K562 (cell line): ENCODE measurements around the gene STK24. TPM values are rescaled to one million over a fixed set of nuclear protein-coding genes. Genes with fewer than 3 reads are reported as not detected.

ENCODE experiments used
- ATAC-seq: fragments of 200-7000 bp; cut with Tn5 transposase; 3 replicates; pipeline ENCODE4 v1.9.1; 2020; ENCODE audit warnings: moderate library complexity
- BruUV-seq: library from RNA; stranded (reverse); fragments of 400-500 nt; replicated peaks from 2 replicates; lab custom pipeline; 2021; lab: Mats Ljungman, UMichigan
- CTCF ChIA-PET: fragments of 300-600 bp; formaldehyde crosslinking; extraction: SDS; loops from one replicate; lab custom pipeline; 2021; ENCODE audit warnings: low intra/inter-chr PET ratio; lab: Yijun Ruan, JAX
- POLR2A ChIA-PET: fragments of 300-600, 350-650 bp; sonication (Branson Sonifier 250); formaldehyde crosslinking; extraction: SDS; loops from one replicate; lab custom pipeline; 2021; ENCODE audit warnings: antibody characterized with exemption, inconsistent platforms; lab: Yijun Ruan, JAX
- DNase-seq, 4 experiments: peaks; one replicate each; pipeline versions ENCODE4 v3.0.0 to v3.0.0-alpha.2; 2011 to 2018; ENCODE audit warnings: low spot score in 3 of 4, mixed read lengths in 3 of 4; ENCODE audit errors: extremely low read depth in 1 of 4
- FAIRE-seq: peaks from 2 replicates; lab custom pipeline; 2011; peaks lifted over from hg19 to GRCh38; lab: Jason Lieb, UNC
- H2AFZ ChIP-seq: 2 replicates; pipeline ENCODE4 v1.6.0; 2011; ENCODE audit warnings: low read depth, low read length, control low read depth, inconsistent platforms
- H3K27ac ChIP-seq: fragments of 200-600 bp; 3 replicates; pipeline ENCODE4 v1.8.0; 2011; ENCODE audit warnings: low read depth, mild to moderate bottlenecking, control low read depth, inconsistent platforms, low read length, moderate library complexity, mixed read lengths; ENCODE audit errors: extremely low read depth
- H3K27me3 ChIP-seq, 2 experiments: fragments of 300-600 bp in 1 of 2; 2 replicates in 1 of 2; 3 replicates in 1 of 2; pipeline versions ENCODE4 v1.6.0 to v1.8.0; 2011; ENCODE audit warnings: inconsistent platforms in 2 of 2, low read length in 2 of 2, mild to moderate bottlenecking in 1 of 2, mixed read lengths in 1 of 2, moderate library complexity in 1 of 2; ENCODE audit not compliant: control insufficient read depth in 2 of 2, insufficient read depth in 2 of 2
- H3K36me3 ChIP-seq: fragments of 300-600 bp; 3 replicates; pipeline ENCODE4 v1.8.0; 2011; ENCODE audit warnings: mild to moderate bottlenecking, low read length, inconsistent platforms; ENCODE audit not compliant: control insufficient read depth, insufficient read depth
- H3K4me1 ChIP-seq, 2 experiments: fragments of 200-600 bp in 1 of 2; replicated peaks in 1 of 2; 2 replicates in 1 of 2; 3 replicates in 1 of 2; pipeline versions ENCODE4 v1.5.1 to v1.8.0; 2011; ENCODE audit warnings: inconsistent platforms in 2 of 2, low read length in 2 of 2, mild to moderate bottlenecking in 1 of 2, mixed read lengths in 1 of 2, moderate library complexity in 1 of 2; ENCODE audit not compliant: control insufficient read depth in 2 of 2, insufficient read depth in 2 of 2
- H3K4me2 ChIP-seq: 2 replicates; pipeline ENCODE4 v1.6.1; 2011; ENCODE audit warnings: low read length, control low read depth, inconsistent platforms, mixed read lengths; ENCODE audit not compliant: insufficient read depth
- H3K4me3 ChIP-seq: fragments of 200-600 bp; sonication (generic), shearing (Covaris generic); 2 replicates; pipeline ENCODE4 v1.5.1; 2016; ENCODE audit warnings: control low read depth, inconsistent platforms
- H3K79me2 ChIP-seq: fragments of 200-600 bp; 3 replicates; pipeline ENCODE4 v1.8.0; 2011; ENCODE audit warnings: low read length, inconsistent platforms; ENCODE audit not compliant: control insufficient read depth, insufficient read depth
- H3K9ac ChIP-seq, 2 experiments: 2 replicates each; pipeline versions ENCODE4 v1.6.0 to v1.6.1; 2011; ENCODE audit warnings: low read depth in 2 of 2, low read length in 2 of 2, control low read depth in 1 of 2, inconsistent platforms in 1 of 2, mild to moderate bottlenecking in 1 of 2, mixed read lengths in 1 of 2; ENCODE audit not compliant: insufficient read depth in 1 of 2
- H3K9me1 ChIP-seq: one replicate; pipeline ENCODE4 v1.6.0; 2011; ENCODE audit warnings: inconsistent platforms, mild to moderate bottlenecking, low read length, moderate library complexity; ENCODE audit not compliant: control insufficient read depth, insufficient read depth
- H3K9me3 ChIP-seq: replicated peaks from 2 replicates; pipeline ENCODE4 v1.5.1; 2011; ENCODE audit warnings: low read depth, low read length, inconsistent platforms; ENCODE audit not compliant: control insufficient read depth, insufficient read depth
- H4K20me1 ChIP-seq: replicated peaks from 2 replicates; pipeline ENCODE4 v1.6.1; 2011; ENCODE audit warnings: low read length, inconsistent platforms, mixed read lengths; ENCODE audit not compliant: control insufficient read depth, insufficient read depth
- CCNT2 ChIP-seq: IDR thresholded peaks from 2 replicates; pipeline ENCODE4 v1.6.1; 2011; ENCODE audit warnings: borderline replicate concordance, low read depth, mild to moderate bottlenecking, moderate library complexity, mixed read lengths, low read length; ENCODE audit not compliant: insufficient read length; ENCODE audit errors: extremely low read depth
- HLTF ChIP-seq: fragments of 450-650 bp; IDR thresholded peaks from 2 replicates; pipeline ENCODE4 v1.6.1; 2016
- HMBOX1 ChIP-seq: sonication (generic); IDR thresholded peaks from 2 replicates; pipeline ENCODE4 v1.6.1; 2016
- HNRNPUL1 ChIP-seq: fragments of 200-400 bp; formaldehyde crosslinking; IDR thresholded peaks from 2 replicates; pipeline ENCODE4 v1.6.1; 2017; ENCODE audit warnings: low read length
- HOXB6 ChIP-seq: fragments of 250-450 bp; sonication (Bioruptor Pico); IDR thresholded peaks from 2 replicates; pipeline ENCODE4 v1.5.1; 2022; ENCODE audit warnings: mild to moderate bottlenecking, borderline replicate concordance
- JUND ChIP-seq, 2 experiments: IDR thresholded peaks; 2 replicates in 1 of 2; 3 replicates in 1 of 2; pipeline ENCODE4 v1.6.1; 2011; ENCODE audit warnings: borderline replicate concordance in 2 of 2, low read depth in 2 of 2, low read length in 2 of 2, improper control_type of control experiment in 1 of 2, missing biosample characterization in 1 of 2, missing genetic modification characterization in 1 of 2, missing genetic modification reagents in 1 of 2
- KAT2B ChIP-seq: IDR thresholded peaks from one replicate; pipeline ENCODE4 v1.6.1; 2012; ENCODE audit warnings: low read depth, mild to moderate bottlenecking, control low read depth, inconsistent platforms, low read length, moderate library complexity
- NONO ChIP-seq, 2 experiments: fragments of 200-400 bp in 1 of 2; fragments of 450-650 bp in 1 of 2; formaldehyde crosslinking in 1 of 2; IDR thresholded peaks; 2 replicates each; pipeline ENCODE4 v1.6.1; 2017; ENCODE audit warnings: low read depth in 2 of 2, mild to moderate bottlenecking in 2 of 2, moderate library complexity in 2 of 2, low read length in 1 of 2
- NRF1 ChIP-seq, 2 experiments: fragments of 450-650 bp; IDR thresholded peaks in 1 of 2; conservative IDR thresholded peaks in 1 of 2; 2 replicates each; pipeline ENCODE4 v1.6.1; 2014; ENCODE audit warnings: mild to moderate bottlenecking in 2 of 2
- POLR2A ChIP-seq: fragments of 450-650 bp; conservative IDR thresholded peaks from 2 replicates; pipeline ENCODE4 v1.6.1; 2016
- POLR3G ChIP-seq: IDR thresholded peaks from 2 replicates; pipeline ENCODE4 v1.6.1; 2011; ENCODE audit not compliant: insufficient read length, insufficient replicate concordance; ENCODE audit errors: extremely low read depth
- RBM39 ChIP-seq: fragments of 200-400 bp; formaldehyde crosslinking; optimal IDR thresholded peaks from 2 replicates; pipeline ENCODE3; 2018; ENCODE audit warnings: low read depth, low read length
- ZC3H11A ChIP-seq: IDR thresholded peaks from 2 replicates; pipeline ENCODE4 v1.6.1; 2012; ENCODE audit warnings: low read depth, low read length, improper control_type of control experiment
- ZNF444 ChIP-seq: fragments of 250-450 bp; sonication (Bioruptor Pico); IDR thresholded peaks from 2 replicates; pipeline ENCODE4 v1.4.0; 2020; ENCODE audit warnings: mild to moderate bottlenecking, moderate library complexity
- WGBS: fragments of 100-300 bp; shearing (Covaris generic); methylation state at CpG from one replicate; pipeline ENCODE4 v1.1.6; 2016; ENCODE audit warnings: low coverage, mixed read lengths; ENCODE audit not compliant: insufficient coverage; ENCODE audit errors: missing lambda C conversion rate; 5-methylcytosine and 5-hydroxymethylcytosine counted together
- in situ Hi-C: fragments of 300-500 bp; cut with MboI; formaldehyde crosslinking; loops from 4 replicates; pipeline ENCODE4 v1.15.0; 2018; ENCODE audit warnings: inconsistent platforms, mixed read lengths
- intact Hi-C: fragments of 100-400 bp; cut with micrococcal nuclease; formaldehyde crosslinking; loops from 2 replicates; pipeline ENCODE4 v1.14.2; 2022
- polyA plus RNA-seq, 8 experiments: library from polyadenylated mRNA; depleted of rRNA in 4 of 8; stranded (reverse) in 5 of 8; unstranded in 3 of 8; fragments of >200 nt; fragmentation: Nextera tagmentation in 2 of 8; fragmentation: Illumina TruSeq in 1 of 8; extraction: Ambion mirVana in 2 of 8; extraction: Trizol in 1 of 8; gene quantifications; 2 replicates each; pipeline versions ENCODE4 v1.2.1 to v1.2.3, GENCODE V29; 2011 to 2014; ENCODE audit warnings: inconsistent platforms in 1 of 8, missing spikeins in 1 of 8
- total RNA-seq, 7 experiments: library from RNA; depleted of rRNA in 6 of 7; stranded (reverse); fragments of >200 nt in 6 of 7; fragmentation: Illumina TruSeq in 2 of 7; extraction: Trizol in 2 of 7; gene quantifications; 2 replicates each; pipeline versions ENCODE4 v1.2.1 to v1.2.3, GENCODE V29; 2011 to 2021; ENCODE audit warnings: low replicate concordance in 1 of 7
- TF ChIP-seq, protein P1 (sequence below): conservative IDR thresholded peaks from 2 replicates; pipeline ENCODE4 v1.6.1; 2011; ENCODE audit warnings: low read depth, mild to moderate bottlenecking, low read length; ENCODE audit not compliant: control insufficient read depth
- TF ChIP-seq, protein P2 (sequence below), 2 experiments: IDR thresholded peaks; 2 replicates each; pipeline ENCODE4 v1.6.1; 2012; ENCODE audit warnings: improper control_type of control experiment in 2 of 2, low read depth in 2 of 2, low read length in 2 of 2, borderline replicate concordance in 1 of 2
- TF ChIP-seq, protein P3 (sequence below): fragments of 250-450 bp; sonication (Bioruptor Pico); IDR thresholded peaks from 2 replicates; pipeline ENCODE4 v1.8.0; 2022; ENCODE audit warnings: inconsistent platforms

STK24 gene
- total and polyA plus RNA-seq, 9 of the 15 experiments (the other 6 are each of a cell fraction or from before 2014, with no cell fraction given) = 3.8 to 78.4 (median 28.2) TPM

DNA sequence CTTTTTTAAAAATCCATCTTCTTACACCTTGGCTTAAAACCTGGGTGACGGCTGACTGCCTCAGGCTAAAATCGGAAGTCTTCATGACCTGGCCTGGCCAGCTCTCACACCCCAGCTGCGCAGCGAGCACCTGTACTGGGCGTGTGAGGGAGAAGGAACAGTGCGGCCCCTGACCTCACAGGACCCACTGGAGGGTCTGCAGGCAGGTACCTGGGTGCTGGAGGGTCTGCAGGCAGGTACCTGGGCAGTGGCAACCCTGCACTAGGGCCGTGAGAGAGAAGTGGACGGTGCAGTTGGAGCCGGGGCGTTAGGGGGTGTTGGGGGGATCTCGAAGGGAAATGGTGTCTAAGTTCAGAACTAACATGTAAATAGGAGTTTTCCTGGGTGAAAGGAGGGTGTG is 144.3 kb downstream of the STK24 start:
- peaks cover 22 to 70% of the 10 kb centered on the region in 2 experiments; a peak in 4 of 5 replicates for H3K27me3 ChIP-seq
- no peak overlapping the region for H2AFZ ChIP-seq
- no peak for ATAC-seq
- no peaks in the 10 kb centered on the region for H3K36me3 ChIP-seq
- H3K4me1 ChIP-seq = peaks cover 0 to 4% of the 10 kb centered on the region in 2 experiments; a peak in 2 of 5 replicates
- CTCF ChIA-PET = no interaction called here
- 3% methylated on average over 8 of the region's 11 CpGs for WGBS
- no peaks in the 10 kb centered on the region for H3K9me1 ChIP-seq
- H3K9ac ChIP-seq = no peak overlapping the region
- no peaks in the 10 kb centered on the region for H3K79me2 ChIP-seq
- POLR2A ChIA-PET = no interaction called here
- no peaks in the 10 kb centered on the region for H3K9me3 ChIP-seq
- intact Hi-C loops (no loop called here), in situ Hi-C loops (no loop called here)
- DNase-seq = no peak
- no peaks in the 10 kb centered on the region for H4K20me1 ChIP-seq
- no TSS peak for BruUV-seq
- no peak for FAIRE-seq
- no peak overlapping the region for H3K27ac ChIP-seq
- H3K4me3 ChIP-seq = no peak overlapping the region
- no peak overlapping the region for H3K4me2 ChIP-seq
- TF ChIP-seq ZNF444 (CRISPR knock-in tag) (no peak), JUND (IDR thresholded peaks at IDR 0.05; ENCODE audit: borderline replicate concordance, low read depth, low read length) (no peak), JUND (tag; IDR thresholded peaks at IDR 0.05; ENCODE audit: borderline replicate concordance, low read depth, low read length) (no peak), NONO (IDR thresholded peaks at IDR 0.05; ENCODE audit: low read depth in 2 of 2, low read length in 1 of 2) (no peak), ZC3H11A (no peak), POLR2A (no peak), KAT2B (no peak), CCNT2 (no peak), POLR3G (no peak), HNRNPUL1 (no peak), HMBOX1 (no peak), NRF1 (conservative IDR thresholded peaks at IDR 0.05 in 1 of 2, IDR thresholded peaks at IDR 0.05 in 1 of 2) (no peak), RBM39 (no peak), HLTF (no peak), HOXB6 (CRISPR knock-in tag) (no peak)
- TF ChIP-seq, protein P1, sequence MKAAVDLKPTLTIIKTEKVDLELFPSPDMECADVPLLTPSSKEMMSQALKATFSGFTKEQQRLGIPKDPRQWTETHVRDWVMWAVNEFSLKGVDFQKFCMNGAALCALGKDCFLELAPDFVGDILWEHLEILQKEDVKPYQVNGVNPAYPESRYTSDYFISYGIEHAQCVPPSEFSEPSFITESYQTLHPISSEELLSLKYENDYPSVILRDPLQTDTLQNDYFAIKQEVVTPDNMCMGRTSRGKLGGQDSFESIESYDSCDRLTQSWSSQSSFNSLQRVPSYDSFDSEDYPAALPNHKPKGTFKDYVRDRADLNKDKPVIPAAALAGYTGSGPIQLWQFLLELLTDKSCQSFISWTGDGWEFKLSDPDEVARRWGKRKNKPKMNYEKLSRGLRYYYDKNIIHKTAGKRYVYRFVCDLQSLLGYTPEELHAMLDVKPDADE = no peak
- TF ChIP-seq, protein P2, sequence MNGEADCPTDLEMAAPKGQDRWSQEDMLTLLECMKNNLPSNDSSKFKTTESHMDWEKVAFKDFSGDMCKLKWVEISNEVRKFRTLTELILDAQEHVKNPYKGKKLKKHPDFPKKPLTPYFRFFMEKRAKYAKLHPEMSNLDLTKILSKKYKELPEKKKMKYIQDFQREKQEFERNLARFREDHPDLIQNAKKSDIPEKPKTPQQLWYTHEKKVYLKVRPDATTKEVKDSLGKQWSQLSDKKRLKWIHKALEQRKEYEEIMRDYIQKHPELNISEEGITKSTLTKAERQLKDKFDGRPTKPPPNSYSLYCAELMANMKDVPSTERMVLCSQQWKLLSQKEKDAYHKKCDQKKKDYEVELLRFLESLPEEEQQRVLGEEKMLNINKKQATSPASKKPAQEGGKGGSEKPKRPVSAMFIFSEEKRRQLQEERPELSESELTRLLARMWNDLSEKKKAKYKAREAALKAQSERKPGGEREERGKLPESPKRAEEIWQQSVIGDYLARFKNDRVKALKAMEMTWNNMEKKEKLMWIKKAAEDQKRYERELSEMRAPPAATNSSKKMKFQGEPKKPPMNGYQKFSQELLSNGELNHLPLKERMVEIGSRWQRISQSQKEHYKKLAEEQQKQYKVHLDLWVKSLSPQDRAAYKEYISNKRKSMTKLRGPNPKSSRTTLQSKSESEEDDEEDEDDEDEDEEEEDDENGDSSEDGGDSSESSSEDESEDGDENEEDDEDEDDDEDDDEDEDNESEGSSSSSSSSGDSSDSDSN (IDR thresholded peaks at IDR 0.05; ENCODE audit: borderline replicate concordance in 1 of 2, low read depth in 2 of 2, low read length in 2 of 2) = no peak
- TF ChIP-seq, protein P3, sequence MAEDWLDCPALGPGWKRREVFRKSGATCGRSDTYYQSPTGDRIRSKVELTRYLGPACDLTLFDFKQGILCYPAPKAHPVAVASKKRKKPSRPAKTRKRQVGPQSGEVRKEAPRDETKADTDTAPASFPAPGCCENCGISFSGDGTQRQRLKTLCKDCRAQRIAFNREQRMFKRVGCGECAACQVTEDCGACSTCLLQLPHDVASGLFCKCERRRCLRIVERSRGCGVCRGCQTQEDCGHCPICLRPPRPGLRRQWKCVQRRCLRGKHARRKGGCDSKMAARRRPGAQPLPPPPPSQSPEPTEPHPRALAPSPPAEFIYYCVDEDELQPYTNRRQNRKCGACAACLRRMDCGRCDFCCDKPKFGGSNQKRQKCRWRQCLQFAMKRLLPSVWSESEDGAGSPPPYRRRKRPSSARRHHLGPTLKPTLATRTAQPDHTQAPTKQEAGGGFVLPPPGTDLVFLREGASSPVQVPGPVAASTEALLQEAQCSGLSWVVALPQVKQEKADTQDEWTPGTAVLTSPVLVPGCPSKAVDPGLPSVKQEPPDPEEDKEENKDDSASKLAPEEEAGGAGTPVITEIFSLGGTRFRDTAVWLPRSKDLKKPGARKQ (CRISPR knock-in tag) = no peak
